Measurements from ENCODE around the gene NEK5.

DNA sequence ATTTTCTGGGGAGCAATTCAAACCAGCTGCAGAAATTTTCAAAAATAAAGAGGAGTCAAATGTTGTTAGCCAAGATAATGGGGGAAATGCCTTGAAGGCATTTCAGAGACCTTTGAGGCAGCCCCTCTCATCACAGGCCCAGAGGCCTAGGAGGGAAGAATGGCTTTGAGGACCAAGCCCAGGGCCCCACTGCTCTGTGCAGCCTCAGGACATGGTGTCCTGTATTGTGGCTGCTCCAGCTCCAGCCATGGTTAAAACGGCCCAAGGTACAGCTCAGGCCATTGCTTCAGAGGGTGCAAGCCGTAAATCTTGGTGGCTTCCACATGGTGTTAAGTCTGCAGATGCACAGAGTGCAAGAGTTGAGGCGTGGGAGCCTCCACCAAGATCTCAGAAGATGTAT is 32.1 kb downstream of the NEK5 start:
- TF ChIP-seq EZH2 (IDR thresholded peaks at IDR 0.05; ENCODE audit: low read length, unreplicated experiment) = no peak
- TF ChIP-seq, protein P1, sequence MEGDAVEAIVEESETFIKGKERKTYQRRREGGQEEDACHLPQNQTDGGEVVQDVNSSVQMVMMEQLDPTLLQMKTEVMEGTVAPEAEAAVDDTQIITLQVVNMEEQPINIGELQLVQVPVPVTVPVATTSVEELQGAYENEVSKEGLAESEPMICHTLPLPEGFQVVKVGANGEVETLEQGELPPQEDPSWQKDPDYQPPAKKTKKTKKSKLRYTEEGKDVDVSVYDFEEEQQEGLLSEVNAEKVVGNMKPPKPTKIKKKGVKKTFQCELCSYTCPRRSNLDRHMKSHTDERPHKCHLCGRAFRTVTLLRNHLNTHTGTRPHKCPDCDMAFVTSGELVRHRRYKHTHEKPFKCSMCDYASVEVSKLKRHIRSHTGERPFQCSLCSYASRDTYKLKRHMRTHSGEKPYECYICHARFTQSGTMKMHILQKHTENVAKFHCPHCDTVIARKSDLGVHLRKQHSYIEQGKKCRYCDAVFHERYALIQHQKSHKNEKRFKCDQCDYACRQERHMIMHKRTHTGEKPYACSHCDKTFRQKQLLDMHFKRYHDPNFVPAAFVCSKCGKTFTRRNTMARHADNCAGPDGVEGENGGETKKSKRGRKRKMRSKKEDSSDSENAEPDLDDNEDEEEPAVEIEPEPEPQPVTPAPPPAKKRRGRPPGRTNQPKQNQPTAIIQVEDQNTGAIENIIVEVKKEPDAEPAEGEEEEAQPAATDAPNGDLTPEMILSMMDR (conservative IDR thresholded peaks at IDR 0.05; ENCODE audit: low read depth, low read length) = no peak
